Measurements from ENCODE around the gene CFAP73. TPM values are rescaled to one million over a fixed set of nuclear protein-coding genes. Genes with fewer than 3 reads are reported as not detected.

The CFAP73 gene
- total RNA-seq, 1 donor from 2014 or later = not detected

DNA sequence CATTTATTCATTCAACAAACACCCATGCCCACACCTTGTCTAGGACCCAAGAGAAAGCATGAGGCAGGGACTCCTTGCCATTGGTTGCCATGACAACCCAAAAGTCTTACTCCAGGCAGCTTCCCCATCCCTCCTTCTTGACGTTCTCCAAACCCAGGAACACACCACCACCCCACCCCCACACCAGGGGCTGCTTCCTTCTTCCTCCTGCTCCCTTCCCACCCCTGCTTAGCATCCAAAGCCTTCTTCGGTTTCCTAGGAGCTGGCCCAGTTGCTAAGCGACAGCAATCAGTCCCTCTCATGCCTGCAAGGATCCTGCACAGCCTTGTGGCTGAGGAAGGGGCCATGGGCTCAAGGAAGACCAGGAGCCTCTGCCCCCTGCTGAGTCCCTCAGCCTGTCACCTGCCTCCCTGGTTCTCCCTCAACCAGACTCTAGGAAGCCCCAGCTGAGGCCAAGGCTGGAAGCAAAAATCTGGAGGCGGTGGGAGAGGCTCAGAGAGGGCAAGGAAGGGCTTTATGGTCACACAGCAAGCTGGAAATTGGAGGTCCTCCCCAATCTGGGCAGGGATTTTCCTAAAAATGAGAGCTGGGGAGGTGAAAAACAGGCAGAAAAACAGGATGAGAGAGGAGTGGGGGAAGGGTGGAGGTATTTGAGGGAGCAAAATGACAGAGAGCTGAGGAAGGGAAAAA, 29.4 kb upstream of the CFAP73 start:
- DNase-seq (ENCODE audit: low read depth in 2 of 2) = no peak

DNA sequence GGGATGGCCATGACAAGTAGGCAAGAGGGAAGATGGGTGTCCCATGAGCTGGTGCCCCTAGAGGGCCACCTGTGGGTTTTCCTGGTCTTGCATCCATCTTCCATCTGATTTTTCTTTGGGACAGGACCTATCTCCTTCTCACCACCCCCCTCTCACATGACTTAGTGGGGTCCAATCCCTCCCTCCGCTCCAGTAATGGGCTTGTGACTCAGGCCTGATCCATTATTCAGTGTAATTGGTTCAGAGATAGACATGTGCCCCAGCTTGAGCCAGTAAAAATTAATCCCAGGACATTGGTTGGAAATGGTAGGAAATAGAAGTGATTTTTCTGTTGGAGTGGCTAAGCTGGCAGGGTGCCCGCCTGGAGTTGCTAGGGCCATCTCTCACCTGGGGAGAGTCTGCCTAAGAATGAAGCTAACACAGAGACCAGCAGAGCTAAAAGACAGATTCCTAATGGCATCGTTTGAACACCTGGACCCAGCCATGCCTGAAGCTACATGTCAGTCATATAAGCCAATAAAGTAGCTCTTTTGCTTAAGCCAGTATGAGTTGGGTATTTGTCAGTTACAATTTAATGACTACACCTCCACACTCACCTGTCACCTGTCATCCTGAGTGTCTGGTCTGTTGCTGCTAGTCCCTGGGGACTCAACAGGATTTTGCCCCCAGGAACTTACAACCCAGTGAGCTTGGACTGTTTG, 28.7 kb upstream of the CFAP73 start:
- no peak for DNase-seq (ENCODE audit: low read depth in 2 of 2)

DNA sequence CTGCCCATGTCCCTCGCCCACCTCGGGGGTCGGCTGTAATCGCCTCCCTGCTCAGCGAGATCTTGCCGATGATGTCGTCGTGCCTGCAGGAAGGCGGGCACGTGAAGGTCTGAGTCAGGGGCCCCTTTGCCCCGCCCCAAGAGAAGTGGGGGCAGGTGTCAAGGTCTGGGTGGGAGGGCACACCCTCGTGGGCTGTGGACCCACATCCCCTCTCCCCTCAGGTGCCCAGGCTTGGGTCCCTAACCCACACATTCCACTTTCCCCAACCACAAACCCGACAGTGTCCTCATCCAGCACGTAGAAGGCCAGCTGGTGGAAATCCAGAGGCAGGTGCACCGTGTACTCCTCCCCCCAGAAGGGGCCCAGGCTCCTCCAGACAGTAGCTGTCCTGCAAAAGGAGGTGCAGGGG, 21.7 kb upstream of the CFAP73 start:
- no peak for DNase-seq (ENCODE audit: low read depth in 2 of 2)

DNA sequence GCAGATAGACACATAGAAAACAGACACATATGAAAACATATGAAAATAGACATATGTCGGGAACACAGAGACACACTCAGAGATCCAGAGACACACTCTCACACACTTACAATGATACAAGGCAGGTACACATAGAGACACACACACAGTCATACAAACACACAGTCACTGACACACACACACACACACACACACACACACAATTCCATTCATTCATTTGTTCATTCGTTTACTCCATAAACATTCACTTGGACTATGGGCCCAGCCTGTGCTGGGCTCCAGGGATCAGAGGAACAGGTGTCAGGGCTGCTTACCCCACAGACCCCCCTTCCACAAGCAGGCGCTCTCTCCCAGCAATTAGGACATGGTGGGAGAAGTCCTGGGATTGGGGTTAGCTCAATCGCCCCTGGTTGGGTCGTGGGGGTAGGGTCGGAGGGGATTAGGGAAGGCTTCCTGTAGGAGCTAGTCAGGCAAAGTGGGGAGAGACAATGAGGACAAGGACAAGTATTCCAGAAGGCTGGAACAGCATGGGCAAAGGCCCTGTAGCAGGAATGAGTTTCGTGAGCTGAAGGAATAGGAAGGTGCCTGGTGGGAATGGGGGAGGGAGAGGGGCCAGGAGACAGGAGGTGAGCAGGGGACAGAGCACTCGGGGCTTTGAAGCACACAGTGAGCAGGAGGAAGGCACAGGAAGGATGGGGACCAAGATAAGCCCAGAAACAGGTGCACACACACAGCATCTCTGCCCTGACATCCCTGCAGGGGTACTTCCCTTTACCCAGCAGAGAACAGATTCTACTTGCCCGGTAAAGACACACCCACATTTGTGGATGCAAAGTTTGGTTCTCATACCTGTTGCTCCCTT, 20.5 kb upstream of the CFAP73 start:
- DNase-seq (ENCODE audit: low read depth in 2 of 2) = no peak

DNA sequence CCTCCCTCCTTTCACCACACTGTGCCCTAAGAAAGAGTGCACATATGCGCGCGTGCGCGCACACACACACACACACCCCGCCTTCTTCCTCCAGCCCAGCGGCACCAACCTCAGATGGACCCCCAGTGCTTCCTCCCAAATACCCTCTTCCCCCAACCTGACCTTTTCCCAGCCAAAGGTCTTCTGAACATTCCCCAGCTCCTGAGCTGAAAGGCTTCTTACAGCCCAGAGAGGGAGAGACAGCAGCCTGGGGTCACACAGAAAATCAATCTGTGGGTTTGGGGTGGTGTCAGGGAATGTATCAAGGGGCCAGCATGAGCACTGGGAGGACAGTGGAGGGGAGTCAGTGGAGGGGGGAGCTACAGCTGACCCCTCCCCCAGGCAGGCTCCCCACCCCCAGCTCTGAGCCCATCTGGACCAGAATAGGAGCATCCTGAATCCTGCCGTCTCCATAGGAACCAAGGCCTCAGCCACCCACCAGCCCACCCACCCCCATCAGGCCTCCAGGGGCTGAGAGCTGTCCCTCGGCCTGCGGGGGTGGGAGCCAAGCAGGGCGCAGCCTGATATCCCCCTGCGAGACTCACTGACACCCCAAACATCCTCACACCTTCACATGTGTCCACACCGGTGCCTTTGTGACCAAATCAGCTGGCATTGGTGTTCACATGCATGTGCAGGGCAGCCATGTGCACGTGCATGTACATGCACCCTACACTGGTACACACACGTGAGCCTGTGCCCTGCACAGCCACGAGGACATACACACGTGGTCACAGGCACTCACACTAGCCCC, 19.7 kb upstream of the CFAP73 start:
- DNase-seq (ENCODE audit: low read depth in 2 of 2) = no peak

DNA sequence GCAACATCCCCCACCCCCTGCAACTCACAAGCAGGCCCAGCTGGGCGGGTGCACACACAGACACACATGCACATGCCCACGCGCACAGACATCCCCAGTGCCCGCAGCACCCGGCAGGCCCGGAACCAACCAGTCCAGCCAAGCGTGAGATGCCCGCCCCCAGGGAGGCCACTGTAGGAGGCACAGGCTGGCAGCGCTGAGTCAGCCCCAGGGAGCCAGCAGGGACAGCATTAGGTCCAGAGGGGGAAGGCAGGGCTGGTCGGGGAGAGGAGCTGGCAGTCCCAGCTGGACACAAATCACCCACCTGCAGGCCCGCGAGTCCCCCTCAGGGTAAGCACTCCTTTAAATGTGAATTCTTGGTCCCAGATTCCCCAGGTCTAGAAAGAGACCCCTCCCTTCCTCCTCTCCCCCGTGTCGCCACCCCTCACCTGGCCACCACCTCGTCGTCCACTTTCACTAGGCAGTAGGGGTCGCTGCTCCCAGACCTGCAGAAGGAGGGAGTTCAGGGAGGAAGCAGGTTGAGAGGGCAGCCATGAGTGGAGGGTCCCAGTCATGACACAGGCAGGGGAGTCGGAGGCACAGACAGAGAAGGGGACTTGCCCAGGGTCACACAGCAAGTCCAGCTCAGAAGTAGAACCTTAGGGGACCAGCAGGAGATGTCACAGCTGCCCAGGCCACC, 18.9 kb upstream of the CFAP73 start:
- DNase-seq (ENCODE audit: low read depth in 2 of 2) = no peak

DNA sequence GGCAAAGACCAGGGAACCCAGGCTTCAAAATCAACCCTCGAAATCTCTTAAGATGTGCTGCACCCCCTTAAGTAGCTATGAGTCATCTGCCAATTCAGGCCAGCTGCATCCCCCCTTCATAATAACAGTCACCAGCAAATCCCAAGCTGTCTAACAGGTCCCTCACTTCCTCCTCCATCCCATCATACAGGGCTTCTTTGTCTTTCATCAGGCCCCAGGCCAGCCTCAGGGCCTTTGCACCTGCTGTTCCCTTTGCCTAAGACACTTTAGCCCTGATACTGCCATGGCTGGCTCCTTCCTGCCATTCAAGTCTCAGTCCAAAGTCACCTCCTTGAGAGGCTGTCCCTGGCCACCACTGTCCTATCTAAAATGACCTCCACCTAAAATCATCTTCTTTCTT, 18.0 kb upstream of the CFAP73 start:
- no peak for DNase-seq (ENCODE audit: low read depth in 2 of 2)

DNA sequence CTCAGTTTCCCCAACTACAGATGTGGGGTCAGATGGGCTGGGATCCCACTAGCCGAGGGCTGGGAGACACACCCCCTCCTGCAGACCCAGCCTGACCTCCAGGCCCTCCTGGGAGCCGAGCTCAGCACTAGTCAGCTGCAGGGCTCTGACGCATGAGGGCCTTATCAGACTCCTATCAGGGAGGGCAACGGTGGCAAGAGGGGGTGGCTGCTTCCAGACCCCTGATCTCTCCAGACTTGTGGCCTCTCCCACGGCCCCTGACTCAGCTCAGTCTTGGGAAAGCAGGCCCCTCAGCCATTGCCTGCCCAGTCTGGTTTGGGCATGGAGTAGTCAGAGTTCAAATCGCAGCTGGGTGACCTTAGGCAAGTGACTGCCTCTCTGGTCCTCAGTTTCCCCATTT, 16.5 kb upstream of the CFAP73 start:
- DNase-seq (ENCODE audit: low read depth in 2 of 2) = no peak

DNA sequence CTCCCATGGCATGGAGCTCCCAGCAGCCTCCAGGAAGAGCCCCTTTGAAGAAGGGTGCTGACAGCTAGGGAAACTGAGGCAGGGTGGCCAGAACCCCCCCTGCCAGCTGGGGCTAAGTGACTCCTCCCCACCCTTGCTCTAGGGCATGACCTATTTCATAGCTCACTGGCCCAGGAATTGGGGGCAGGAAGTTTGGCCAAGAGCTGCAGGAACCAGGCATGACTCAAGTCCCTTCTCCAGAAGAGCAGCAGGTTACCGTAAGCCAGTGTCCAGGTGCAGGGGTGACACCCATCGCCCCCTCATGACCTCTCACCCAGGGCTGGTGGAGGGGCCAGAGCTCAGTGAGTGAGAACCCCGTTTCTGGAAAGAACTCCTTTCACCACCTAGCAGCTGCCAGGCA, 15.9 kb upstream of the CFAP73 start:
- no peak for DNase-seq (ENCODE audit: low read depth in 2 of 2)

DNA sequence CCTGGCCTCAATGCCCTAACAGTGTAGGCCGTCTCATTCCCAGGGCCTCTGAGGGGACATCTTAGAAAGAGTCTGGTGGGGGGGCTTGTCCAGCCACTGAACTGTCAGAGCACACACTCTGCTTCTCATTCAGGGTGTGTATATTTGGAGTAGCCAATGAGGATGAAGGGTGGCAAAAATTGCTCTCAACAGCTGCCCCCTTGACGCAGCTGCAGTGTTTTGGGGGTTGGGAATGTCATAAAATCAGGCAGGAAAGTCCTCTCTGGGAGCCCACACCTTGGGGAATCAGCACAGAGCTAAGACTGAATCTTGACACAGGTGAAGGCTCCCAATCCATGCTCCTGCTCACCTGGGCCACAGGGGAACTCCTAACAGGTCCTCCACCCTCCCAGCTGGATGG, 15.5 kb upstream of the CFAP73 start:
- no peak for DNase-seq (ENCODE audit: low read depth in 2 of 2)

DNA sequence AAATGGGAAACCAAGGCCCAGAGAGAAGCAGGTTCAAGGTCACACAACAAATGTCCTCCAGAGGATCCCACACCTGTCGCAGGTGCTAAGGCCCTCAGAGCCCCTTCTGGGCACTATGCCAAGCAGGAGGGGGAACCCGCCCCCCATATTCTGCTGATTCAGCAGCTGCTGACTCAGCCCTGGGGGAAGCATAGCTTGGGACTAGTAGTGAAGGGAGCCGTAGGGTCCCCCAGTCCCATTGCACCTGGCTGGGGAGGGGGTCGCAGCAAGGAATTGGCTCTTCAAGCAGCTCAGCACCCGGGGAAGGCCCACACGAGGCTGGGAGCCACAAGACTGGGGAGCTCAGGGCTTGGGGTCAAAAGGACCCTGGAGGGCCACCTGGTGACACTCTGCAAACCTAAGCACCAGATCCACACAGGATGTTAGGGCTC, 15.0 kb upstream of the CFAP73 start:
- no peak for DNase-seq (ENCODE audit: low read depth in 2 of 2)

DNA sequence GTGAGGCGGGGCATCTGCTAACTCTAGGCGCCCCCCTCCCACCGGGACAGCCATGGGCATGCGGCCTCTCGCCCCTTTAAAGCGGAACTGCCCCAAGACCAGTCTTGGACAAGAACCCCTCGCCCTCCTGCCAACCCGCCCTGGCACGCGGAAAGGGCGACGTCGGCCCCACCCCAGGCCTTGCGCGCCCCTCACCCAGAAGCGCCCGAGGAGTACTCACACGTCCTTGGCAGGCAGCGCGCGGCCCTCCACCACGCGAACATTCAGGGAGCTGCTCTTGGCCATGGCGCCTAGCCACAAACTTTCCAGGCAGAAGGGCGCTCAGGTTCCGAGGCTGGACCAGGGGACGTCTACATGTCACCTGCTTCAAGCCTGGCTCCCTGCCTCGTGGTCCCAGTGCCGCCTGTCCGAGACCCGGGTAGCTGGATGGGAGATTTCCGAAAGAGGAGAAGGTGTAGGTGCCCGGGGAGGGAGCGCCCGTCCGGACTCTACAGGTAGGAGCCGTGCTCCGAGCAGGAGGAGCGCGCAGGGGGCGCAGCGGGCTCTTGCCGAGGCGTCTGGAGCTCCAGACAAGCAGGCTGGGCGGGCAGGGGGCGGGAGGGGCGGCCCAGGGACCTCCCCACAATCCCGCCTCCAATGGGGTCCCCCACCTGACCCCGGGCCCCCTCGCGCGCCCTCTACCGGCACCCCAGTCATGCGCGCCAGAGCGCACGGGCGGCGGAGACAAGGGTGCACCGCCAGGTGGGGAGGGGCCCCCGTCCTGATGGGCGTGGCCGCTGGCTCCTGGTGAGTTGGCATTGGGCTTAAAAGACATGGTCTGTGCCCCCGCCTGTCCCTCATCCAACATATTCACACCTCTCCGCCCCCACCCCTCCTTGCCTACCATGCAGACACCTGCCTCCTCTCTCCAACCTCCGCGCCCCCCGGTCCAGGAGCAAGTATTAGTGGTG, 14.1 kb upstream of the CFAP73 start, which contains the start of gene RASAL1:
RASAL1 (minus strand) TSS at position 584 of the 950 bp plus-strand sequence; CDS start at position 285, 299 bp downstream.
- DNase-seq (ENCODE audit: low read depth in 2 of 2) = no peak

DNA sequence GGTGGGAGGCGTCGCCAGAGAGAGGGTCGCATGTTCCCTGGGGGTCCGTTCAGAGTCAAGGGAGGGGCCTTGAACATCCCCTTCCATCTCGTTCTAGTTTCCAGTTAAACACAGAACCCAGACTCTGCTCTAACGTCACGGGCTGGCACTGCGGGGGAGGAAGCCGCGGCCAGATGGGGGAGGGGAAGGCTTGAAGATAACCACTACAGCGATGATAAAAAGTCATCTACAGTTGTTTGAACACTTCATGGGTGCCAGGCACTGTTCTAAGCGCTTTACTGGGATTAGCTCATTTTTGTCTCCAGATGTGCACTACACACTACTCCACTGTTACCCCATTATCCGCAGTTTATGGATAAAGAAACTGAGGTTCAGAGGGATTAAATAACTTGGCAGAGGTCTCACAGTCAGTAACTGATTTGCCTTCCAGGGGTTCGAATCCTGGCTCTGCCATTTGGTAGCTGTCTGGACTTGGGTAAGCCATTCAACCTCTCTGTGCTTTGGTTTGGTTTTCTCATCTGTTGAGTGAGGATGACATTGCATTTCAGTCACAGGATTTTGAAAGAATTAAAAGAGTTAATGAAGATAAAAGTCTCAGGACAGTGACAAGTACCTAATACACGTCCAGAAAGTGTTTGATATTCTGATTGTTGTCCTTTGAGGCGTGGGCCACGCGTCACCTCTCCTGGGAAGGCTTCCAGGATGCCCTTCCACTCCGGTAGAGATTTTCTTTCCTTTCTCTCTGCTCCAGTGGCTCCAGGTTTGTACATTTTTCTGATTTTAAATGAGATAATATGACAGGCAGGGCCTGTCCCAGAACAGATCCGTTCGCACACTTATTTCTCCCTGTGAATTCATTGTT, 13.2 kb upstream of the CFAP73 start:
- DNase-seq (ENCODE audit: low read depth in 2 of 2) = no peak

DNA sequence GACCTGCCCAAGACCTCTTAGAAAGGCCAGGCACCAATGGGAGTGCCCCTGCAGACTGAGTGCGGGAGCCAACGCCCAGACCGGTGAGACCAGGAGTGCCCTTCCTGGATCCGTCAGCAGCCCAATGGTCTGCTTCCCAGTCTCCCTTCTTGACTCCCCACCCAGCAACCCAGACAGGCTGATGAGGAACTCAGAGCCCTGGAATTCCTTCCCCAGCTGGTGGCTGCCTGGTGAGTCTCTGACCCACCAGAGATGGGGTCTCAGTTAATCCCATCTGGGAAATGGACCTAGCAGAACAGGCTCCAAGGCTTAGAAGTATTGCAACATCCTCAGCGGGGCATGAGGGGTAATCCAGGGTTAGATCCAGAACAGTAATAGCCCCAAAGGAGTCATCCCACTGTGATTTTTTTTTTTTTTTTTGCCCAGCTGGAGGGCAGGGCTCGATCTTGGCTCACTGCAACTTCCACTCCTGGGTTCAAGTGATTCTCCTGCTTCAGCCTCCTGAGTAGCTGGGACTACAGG, 12.5 kb upstream of the CFAP73 start:
- DNase-seq (ENCODE audit: low read depth in 2 of 2) = no peak

DNA sequence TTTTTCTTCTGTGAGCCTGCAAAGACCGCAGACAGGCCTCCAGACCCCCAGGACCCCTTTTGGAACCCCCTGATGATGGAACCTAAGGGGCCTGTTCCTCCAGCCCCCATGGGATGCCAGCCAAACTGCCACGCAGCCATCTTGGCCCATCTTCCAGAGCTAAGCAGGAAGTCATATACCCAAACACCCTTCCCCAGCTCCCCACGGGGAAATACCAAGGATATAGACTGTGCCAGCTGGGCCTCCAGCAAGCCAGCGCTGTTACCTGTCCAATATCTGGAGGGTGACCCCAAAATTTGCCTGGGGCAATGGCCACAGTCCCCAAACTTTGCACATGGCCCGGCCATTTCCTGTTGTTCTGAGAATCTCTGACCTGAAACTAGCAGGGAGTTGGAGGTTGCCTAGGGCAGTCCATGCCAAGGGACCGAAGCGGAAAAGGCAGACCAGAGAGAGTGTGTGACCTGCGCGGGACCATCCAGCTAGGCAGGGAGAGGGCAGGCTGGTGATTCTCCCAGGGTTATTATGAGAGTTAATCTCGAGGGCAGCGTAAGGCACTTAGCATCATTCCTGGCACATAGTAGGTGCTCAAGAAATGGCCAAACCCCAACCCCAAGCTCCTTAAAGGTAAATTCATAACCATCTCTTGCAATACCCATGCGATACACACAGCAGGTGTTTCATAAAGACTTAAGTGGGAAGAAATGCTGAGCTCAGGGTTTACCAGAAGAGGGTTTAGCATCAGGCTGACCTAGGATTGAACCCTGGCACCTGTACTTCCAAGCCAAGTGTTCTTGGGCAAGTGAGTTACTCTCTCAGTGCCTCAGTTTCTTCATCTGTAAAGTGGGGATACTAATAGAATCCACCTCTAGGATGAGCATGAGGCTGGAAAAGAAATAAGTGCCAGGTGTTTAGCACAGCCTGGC, 11.4 kb upstream of the CFAP73 start:
- DNase-seq (ENCODE audit: low read depth in 2 of 2) = no peak

DNA sequence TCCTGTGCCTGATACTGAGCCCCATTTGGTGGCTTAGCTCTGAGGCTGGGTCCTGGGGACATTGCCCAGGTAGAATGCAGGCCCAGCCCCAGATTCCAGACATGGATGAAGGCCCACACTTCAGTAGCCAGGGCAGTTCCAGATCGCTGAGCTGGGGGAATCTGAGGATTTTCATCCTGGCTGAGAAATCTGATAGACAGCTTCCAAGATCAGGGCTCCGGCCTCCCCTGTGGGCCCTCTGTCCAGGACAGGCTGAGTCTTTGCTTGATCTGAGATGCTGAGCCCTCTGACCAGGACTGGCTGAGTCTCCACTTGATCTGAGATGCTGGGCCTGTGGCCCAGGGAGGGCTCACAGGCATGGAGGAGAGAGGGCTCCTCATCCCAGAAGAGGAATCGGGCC, 10.7 kb upstream of the CFAP73 start:
- no peak for DNase-seq (ENCODE audit: low read depth in 2 of 2)

DNA sequence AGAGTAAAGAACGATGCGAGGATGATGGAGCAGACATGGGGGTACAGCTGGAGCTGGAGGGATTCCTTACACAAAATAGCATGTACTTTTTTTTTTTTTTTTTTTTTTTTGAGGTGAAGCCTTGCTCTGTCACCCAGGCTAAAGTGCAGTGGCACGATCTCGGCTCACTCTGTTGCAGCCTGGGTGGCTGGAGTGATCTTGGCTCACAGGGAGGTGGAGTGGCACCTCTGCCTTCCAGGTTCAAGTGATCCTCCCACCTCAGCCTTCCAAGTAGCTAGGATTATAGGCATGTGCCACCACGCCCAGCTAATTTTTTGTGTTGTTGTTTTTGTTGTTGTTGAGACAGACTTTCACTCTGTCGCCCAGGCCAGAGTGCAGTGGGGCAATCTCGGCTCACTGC, 8.8 kb upstream of the CFAP73 start:
- DNase-seq (ENCODE audit: low read depth in 2 of 2) = no peak
